PFSK-1 (cell line): Measurements from ENCODE around the gene MAPKAPK2.

ENCODE experiments used
- FOXP2 ChIP-seq: optimal IDR thresholded peaks from 2 replicates; pipeline ENCODE3; 2011; ENCODE audit warnings: borderline replicate concordance, control low read depth, inconsistent platforms; ENCODE audit not compliant: insufficient read depth; ENCODE audit errors: extremely low read length, extremely low read depth
- POLR2AphosphoS5 ChIP-seq: IDR thresholded peaks from 2 replicates; pipeline ENCODE4 v1.6.1; 2012; ENCODE audit warnings: low read depth, mild to moderate bottlenecking, control low read depth, low read length, moderate library complexity
- REST ChIP-seq, 2 experiments: IDR thresholded peaks; 2 replicates each; pipeline versions ENCODE4 v1.6.1 to v1.8.0; 2011 to 2012; ENCODE audit warnings: low read depth in 2 of 2, low read length in 2 of 2, control low read depth in 1 of 2, inconsistent platforms in 1 of 2, mild to moderate bottlenecking in 1 of 2, moderate library complexity in 1 of 2; ENCODE audit not compliant: insufficient read depth in 1 of 2
- SIN3A ChIP-seq: IDR thresholded peaks from 2 replicates; pipeline ENCODE4 v1.6.1; 2012; ENCODE audit warnings: mild to moderate bottlenecking, low read length, moderate library complexity, borderline replicate concordance; ENCODE audit not compliant: insufficient read depth
- TAF1 ChIP-seq: IDR thresholded peaks from 2 replicates; pipeline ENCODE4 v1.6.1; 2012; ENCODE audit warnings: low read length, control low read depth, borderline replicate concordance; ENCODE audit not compliant: insufficient read depth

MAPKAPK2 gene

GRCh38 chr1:206717674-206717989 is 32.9 kb downstream of the MAPKAPK2 start:
- TF ChIP-seq POLR2AphosphoS5 (no peak), REST (IDR thresholded peaks at IDR 0.05; ENCODE audit: insufficient read depth in 1 of 2, low read depth in 2 of 2, low read length in 2 of 2) (no peak), FOXP2 (no peak), SIN3A (no peak), TAF1 (no peak)

- TF ChIP-seq POLR2AphosphoS5: no peak
Observed at GRCh38 chr1:206719169-206719839, 34.6 kb downstream of the MAPKAPK2 start.

- TF ChIP-seq POLR2AphosphoS5: no peak
- no peak for TF ChIP-seq REST (IDR thresholded peaks at IDR 0.05; ENCODE audit: insufficient read depth in 1 of 2, low read depth in 2 of 2, low read length in 2 of 2)
- TF ChIP-seq FOXP2: no peak
- TF ChIP-seq SIN3A: no peak
- no peak for TF ChIP-seq TAF1
Observed at GRCh38 chr1:206721454-206721853, 36.7 kb downstream of the MAPKAPK2 start.

- TF ChIP-seq POLR2AphosphoS5 (no peak), SIN3A (no peak), FOXP2 (no peak), TAF1 (no peak), REST (IDR thresholded peaks at IDR 0.05; ENCODE audit: insufficient read depth in 1 of 2, low read depth in 2 of 2, low read length in 2 of 2) (no peak)
Observed at GRCh38 chr1:206722751-206723461, 38.2 kb downstream of the MAPKAPK2 start.

- no peak for TF ChIP-seq POLR2AphosphoS5
- no peak for TF ChIP-seq TAF1
- no peak for TF ChIP-seq FOXP2
- no peak for TF ChIP-seq REST (IDR thresholded peaks at IDR 0.05; ENCODE audit: insufficient read depth in 1 of 2, low read depth in 2 of 2, low read length in 2 of 2)
- TF ChIP-seq SIN3A: no peak
Observed at GRCh38 chr1:206723462-206723804, 38.7 kb downstream of the MAPKAPK2 start.
